Globus pallidus (tissue), 1 donor: ENCODE data around the gene DDX51.

Experiments used
- DNase-seq: peaks from one replicate; pipeline ENCODE4 v3.0.0-alpha.2; 2015; ENCODE audit warnings: low spot score

Gene DDX51

GRCh38 chr12:132166093-132166492 is 22.0 kb upstream of the DDX51 start:
- DNase-seq = no peak

GRCh38 chr12:132165584-132165983 is 21.5 kb upstream of the DDX51 start:
- no peak for DNase-seq

- DNase-seq = no peak
Observed at GRCh38 chr12:132164426-132164825, 20.3 kb upstream of the DDX51 start.

GRCh38 chr12:132163911-132164288 is 19.8 kb upstream of the DDX51 start:
- no peak for DNase-seq

- no peak for DNase-seq
Observed at GRCh38 chr12:132163041-132163910, 19.2 kb upstream of the DDX51 start.

- no peak for DNase-seq
Observed at GRCh38 chr12:132162508-132163031, 18.5 kb upstream of the DDX51 start.

- no peak for DNase-seq
Observed at GRCh38 chr12:132161796-132162507, 17.8 kb upstream of the DDX51 start.

GRCh38 chr12:132161036-132161781 is 17.1 kb upstream of the DDX51 start:
- DNase-seq = no peak

- DNase-seq = no peak
Observed at GRCh38 chr12:132160601-132161035, 16.5 kb upstream of the DDX51 start.

- DNase-seq = no peak
Observed at GRCh38 chr12:132160016-132160415, 15.9 kb upstream of the DDX51 start.

- no peak for DNase-seq
Observed at GRCh38 chr12:132159555-132160003, 15.5 kb upstream of the DDX51 start.

GRCh38 chr12:132158677-132159554 is 14.8 kb upstream of the DDX51 start:
- no peak for DNase-seq

- no peak for DNase-seq
Observed at GRCh38 chr12:132157733-132158409, 13.8 kb upstream of the DDX51 start.

GRCh38 chr12:132156573-132157325 is 12.6 kb upstream of the DDX51 start:
- DNase-seq = no peak

- DNase-seq = no peak
Observed at GRCh38 chr12:132155771-132156572, 11.9 kb upstream of the DDX51 start.

GRCh38 chr12:132154941-132155770 is 11.0 kb upstream of the DDX51 start:
- no peak for DNase-seq

GRCh38 chr12:132154341-132154761 is 10.2 kb upstream of the DDX51 start:
- DNase-seq = no peak
